Non-pigmented ciliary epithelial cell (primary cell): ENCODE measurements around the gene CASKIN1.
"Not testable (repeated sequence)": the region's sequence is repeated elsewhere in the genome, so short reads cannot be mapped to it uniquely, and the experiment has no call there.

Experiments
- DNase-seq: peaks from one replicate; pipeline ENCODE4 v3.0.0-alpha.2; 2010; ENCODE audit warnings: low read depth

Gene CASKIN1

DNA sequence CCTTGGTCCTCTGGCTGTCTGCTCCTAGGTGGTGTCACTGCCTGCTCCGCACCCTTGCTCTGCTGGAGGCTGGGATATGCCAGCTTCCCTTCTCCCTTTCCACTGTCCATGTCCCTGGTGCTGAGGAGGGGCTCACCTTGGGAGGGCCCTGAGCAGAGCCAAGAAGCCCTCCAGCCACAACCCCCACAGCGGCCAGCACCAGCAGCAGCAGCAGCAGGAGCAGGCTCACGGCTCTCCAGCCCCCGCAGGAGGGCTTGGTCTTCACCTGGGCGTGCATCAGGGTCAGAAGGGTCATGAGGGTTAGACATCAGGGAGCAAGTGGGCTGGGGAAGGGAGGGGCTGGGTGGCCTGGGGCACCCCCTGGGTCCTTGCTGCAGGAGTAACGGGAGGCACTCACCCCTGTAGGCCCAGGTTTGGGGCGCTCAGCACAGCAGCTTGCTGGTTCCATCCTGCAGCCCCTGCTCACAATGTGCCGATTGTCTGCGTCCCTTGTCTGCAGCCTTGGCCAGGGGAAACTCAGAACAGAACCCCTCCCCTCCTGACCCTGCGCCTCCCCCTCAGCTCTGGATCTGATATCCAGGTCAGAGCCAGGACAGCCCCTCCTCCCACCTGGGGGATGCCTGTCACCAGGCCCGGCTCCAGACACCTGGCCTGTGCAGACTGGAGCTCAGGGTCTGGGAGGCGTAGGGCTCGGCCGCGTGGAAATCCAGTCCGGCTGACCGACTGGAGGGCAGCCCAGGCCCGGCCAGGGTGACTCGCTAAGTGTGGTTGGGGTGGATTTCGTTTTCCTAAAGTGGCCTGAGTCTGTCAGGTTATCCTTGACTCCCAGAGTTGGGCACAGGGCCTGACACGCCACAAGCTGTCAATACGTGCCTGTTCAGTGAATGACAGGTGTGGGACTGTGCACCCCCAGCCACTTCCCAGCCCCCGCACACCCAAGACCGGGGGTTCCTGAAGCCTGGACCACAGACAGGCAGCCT lies 14.3 kb upstream of the CASKIN1 start, which contains the start of gene BRICD5:
Gene BRICD5, minus strand, starts transcription at position 478 of the 980 bp plus-strand sequence. Its CDS starts 30 bp downstream, at position 448.
- no peak for DNase-seq

DNA sequence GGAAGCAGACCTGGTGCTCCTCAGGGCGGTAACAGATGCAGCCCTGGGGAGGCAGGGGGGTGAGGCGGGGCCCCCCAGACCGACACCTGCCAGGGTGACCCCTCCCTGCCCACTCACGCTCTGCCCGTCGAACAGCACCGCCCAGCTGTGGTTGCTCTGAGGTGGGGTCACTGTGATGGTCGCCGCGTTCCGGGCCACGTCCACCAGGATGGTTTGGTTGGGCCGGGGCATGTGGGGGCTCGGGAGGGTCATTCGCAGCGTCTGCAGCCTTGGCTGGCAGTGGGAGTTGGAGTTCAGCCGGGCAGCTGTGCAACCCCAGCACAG lies 13.6 kb upstream of the CASKIN1 start:
- DNase-seq = no peak

DNA sequence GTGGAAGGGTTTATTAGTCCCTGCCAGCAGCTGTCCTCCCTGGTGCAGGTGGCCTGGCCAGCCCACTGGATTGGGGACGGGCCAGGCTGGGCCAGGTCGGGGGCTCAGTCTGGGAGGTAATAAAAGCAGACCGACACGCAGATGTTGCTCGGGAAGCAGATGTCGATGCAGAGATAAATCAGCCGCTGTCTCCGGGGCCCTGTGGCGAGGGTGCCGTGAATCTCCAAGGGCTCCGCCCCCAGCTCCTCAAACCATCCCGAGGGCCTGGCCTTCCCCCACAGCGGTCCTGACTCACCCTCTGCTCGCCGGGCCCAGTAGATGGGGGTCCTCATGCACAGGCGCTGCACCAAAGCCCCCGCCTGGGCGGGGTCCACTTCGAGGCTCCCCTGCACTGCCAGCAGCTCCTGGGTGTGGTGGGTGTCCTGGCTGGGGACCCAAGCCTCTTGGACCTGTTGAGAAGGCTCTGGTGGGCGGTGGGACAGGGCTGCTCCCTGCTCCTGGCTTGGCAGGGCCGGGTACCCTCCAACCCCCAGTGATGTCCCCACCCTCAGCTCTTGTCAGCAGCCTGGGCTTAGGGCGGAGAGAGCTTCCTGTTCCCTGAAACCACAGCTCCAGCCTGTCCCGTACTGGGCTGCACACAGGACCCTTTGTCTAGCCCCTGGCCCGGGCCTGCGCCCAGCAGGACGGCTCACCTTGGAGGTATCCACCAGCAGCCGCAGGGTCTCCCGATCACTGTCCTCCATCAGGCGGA lies 13.0 kb upstream of the CASKIN1 start:
- no peak for DNase-seq

DNA sequence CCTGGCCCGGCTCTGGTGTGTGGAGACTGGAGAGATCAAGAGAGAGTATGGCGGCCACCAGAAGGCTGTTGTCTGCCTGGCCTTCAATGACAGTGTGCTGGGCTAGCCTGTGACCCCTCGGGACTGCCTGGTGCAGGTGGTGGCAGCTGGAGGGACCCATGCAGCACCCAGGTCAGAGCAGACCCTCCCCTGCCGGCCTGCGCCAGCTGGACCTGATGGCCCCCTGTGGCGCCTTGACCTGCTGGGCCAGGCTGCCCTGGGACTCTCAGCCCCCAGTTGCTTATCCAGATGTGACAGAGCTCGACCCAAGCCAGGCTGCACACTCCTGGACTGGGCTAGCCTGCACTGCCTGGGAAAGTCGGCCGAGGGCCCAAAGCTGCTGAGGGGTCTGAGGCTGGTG lies 12.4 kb upstream of the CASKIN1 start:
- no peak for DNase-seq

DNA sequence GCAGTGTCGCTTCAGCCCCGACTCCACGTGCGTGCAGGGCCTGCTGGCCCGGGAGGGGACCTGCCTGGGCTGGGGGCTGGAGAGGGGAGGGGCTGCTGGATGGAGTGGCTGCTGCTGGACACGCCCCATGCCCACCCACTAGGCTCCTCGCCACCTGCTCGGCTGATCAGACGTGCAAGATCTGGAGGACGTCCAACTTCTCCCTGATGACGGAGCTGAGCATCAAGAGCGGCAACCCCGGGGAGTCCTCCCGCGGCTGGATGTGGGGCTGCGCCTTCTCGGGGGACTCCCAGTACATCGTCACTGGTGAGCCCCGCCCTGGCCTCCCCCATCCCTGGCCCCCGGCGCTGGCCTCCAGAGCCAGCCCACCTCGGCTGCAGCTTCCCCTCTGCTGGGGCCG lies 11.9 kb upstream of the CASKIN1 start:
- DNase-seq = no peak

DNA sequence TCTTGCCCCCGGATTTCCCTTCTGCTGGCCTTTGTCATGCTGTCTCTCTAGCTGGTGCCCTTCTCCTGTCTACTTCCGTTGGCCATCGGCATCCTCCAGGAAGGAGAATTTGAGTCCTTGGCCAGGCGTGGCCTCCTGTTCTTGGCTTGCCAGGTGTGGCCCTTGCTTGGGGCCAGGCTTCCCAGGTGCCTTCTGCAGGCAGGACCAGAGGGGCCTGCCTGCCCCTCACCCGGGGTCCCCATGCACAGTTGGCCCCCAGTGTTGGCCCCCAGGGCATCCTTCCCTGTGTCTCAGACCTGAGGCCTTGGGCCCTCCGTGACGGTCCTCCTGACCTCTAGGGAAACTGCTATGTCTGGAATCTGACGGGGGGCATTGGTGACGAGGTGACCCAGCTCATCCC lies 11.5 kb upstream of the CASKIN1 start:
- DNase-seq = no peak

DNA sequence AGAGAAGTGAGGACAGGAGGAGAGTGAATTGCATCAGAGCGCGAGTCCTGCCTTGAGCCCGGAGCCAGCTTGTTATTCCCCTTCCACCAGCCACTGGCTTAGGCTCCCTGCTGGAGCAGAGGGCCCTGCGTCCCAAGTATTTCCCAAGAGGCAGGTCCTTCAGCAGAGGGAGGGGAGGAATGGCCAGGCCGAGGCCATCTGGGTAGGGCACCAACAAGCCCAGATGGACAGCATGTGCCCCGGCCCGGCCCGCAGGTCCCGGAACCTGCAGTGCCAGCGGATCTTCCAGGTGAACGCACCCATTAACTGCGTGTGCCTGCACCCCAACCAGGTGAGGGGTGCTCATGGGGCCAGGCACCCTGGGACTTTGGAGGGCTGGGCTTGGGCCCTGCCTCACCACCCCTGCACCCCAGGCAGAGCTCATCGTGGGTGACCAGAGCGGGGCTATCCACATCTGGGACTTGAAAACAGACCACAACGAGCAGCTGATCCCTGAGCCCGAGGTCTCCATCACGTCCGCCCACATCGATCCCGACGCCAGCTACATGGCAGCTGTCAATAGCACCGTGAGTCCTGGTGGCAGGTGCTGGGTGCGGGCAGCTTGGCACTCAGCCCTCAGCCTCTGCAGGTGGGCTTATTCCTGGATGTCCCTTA lies 10.5 kb upstream of the CASKIN1 start:
- DNase-seq = no peak

DNA sequence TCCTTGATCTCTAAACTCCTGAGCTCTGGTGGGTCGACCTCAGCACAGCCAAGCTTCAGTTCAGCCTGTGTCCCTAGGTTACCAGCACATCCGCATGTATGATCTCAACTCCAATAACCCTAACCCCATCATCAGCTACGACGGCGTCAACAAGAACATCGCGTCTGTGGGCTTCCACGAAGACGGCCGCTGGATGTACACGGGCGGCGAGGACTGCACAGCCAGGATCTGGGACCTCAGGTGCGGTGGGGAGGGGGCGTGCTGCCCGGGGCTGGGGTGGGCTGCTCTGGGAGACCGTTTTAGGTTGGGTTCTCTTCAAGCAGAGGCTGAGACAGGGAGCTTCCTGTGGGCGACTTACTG lies 10.0 kb upstream of the CASKIN1 start:
- no peak for DNase-seq

DNA sequence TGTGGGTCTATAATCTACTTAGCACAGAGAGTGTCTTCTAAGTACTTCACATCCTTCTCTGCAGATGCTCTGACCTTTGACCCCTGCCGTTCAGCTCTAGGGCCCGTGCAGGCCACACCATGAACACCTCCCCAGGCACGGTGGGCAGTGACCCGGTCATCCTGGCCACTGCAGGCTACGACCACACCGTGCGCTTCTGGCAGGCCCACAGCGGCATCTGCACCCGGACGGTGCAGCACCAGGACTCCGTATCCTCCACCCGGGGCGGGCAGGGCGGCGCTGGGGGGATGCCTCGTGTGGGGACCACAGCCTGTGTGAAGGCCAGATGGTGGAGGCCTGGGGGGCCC lies 9.5 kb upstream of the CASKIN1 start:
- no peak for DNase-seq

DNA sequence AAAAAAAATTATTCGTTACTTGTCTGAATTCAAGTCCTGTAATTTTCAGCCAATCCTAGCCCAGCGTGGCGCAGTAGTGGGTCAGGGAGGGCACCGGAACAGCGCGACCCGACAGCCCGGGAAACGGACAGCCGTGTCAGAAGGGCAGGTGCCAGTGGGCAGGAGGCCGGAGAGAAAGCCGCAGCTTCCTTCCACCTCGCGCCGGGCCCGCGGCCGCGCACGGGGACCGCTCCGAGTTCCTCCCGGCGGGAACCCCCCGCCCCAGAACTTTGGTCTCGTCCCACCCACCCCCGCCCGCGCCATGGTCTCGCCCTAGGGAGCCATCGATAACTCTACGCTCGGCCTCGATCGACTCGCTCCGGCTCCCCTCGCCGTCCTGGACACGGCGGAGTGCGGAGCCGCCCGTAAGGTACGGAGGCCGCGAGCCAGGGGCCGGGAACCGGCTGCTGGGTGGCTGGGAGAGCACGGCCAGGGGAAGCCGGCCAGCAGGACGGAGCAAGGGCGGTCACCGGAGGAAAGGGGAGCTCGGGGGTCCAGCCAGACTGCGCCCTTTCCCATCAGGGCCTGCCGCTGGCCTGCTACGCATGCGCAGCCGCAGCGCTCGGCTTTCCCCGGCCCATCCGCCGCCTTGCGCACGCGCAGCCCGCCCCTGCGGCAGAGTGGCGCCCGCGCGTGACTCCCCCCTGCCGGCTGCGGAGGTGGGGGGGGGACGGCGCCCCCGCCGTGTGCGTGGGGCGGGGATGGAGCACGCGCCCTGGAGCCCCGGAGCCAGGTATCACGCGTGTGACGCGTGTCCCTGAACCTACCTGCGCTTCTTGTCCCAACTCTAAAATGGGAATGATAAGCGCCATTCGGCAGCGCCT lies 8.9 kb upstream of the CASKIN1 start, which contains the start of gene MLST8:
Gene MLST8, plus strand, starts transcription at position 351 of the 863 bp plus-strand sequence. CDS start 632 bp downstream, outside the sequence.
- peak; percentile 43 for DNase-seq

DNA sequence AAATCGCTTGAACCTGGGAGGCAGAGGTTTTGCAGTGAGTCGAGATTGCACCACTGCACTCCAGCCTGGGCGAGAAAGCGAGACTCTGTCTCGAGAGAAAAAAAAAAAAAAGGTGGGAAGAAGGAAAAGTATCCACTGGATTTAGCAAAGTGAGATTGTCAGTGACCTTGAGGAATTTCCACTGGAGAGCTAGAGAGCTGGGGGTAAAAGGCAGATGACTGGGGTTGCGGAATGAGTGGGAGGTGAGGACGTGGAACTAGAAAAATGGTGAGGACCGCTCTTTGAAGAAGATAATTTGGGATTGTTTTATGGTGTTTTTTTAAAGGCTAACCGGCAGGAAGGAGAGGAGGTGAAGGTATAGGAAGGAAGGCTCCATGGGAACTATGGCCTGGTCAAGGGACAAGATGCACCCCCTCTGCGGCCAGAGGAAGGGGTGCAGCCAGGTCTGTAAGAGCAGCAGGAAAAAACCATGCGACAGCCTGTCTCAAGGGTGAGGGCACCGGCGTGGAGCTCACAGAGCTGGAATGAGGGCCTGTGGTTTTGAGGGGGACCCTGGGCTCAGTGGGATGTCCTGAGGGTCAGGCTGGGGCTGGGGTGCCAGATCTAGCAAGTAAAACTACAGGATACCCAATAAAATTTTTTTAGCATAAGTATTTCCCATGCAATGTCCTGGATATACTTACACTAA lies 8.2 kb upstream of the CASKIN1 start:
- DNase-seq = no peak

DNA sequence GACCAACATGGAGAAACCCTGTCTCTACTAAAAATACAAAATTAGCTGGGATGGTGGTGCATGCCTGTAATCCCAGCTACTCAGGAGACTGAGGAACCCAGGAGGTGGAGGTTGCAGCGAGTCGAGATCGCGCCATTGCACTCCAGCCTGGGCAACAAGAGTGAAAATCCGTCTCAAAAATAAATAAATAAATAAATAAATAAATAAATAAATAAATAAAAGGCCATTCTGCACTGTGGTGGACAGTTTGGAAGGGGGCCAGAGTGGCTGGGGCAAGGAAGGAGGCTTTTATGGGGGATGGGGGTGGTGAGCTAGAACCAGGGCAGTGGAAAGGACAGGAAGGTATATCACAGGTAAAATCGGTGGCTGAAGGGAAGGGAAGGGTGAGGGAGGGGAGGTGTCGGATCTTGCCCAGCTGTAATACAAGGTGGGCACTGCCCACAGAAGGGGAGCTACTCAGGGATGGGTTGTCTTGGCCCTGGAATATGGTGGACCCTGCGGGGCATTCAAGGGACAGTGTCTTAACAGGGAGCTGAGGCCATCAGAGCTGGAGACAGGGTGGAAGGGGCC lies 6.8 kb upstream of the CASKIN1 start:
- DNase-seq = not testable (repeated sequence)

DNA sequence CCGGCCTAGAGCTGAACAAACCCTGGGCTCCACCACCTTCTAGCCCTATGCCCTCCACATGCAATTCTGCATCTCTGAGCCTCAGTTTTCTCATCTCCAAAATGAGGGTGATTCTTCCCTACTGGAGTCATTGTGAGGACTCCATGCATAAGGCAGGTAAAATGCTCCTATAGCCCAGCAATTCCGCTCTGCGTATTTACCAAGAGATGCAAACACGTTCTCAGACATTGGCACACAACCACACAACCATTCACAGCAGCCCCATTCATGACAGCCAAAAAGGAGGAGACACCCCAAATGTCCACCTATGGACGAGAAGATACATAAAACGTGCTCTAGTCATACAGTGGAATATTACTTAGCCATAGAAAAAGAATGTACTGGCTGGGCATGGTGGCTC lies 3.9 kb upstream of the CASKIN1 start:
- no peak for DNase-seq

DNA sequence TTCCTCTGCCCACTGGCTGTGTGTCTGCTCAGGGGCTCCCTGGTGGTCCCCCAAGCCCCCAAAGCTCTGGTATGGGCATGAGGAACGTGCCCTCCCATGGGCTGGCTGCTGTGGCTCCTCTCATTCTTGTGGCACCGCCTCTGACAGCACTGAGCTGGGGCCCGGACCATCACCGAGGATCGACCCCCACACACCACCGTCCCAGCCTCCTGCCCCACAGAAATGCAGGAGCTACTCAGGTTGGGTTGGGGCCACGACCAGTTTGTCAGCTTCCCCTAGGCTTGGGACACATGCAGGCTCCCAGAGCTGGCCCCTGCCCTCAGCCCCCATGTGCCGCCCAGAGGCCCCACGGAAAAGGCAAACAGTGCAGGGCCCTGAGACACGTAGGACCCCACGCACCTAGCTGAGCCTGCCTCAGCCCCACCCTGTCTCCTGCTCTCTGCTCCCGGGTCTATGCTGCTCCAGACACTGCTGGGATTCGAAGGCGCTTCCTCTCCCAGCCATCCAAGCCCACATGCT lies 3.3 kb upstream of the CASKIN1 start:
- DNase-seq = no peak

DNA sequence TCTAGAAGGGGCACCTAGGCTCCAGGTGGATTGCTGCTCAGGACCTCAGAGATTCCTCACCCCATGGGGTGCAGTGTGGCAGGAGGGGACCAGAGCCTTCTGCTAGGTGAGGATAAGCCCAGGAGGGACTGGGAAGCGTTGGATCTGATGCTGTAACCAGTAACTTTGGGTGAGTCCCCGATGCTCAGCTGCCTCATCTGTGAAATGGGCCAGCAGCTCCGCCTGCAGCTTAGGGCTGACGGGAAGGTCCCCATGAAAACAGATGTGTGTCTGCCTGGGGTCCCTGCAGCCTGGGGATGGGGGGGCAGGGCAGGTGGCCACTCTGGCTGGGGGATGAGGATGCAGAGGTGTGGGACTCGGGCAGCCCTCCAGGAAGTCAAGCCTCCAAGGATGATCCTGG lies 2.7 kb upstream of the CASKIN1 start:
- no peak for DNase-seq

DNA sequence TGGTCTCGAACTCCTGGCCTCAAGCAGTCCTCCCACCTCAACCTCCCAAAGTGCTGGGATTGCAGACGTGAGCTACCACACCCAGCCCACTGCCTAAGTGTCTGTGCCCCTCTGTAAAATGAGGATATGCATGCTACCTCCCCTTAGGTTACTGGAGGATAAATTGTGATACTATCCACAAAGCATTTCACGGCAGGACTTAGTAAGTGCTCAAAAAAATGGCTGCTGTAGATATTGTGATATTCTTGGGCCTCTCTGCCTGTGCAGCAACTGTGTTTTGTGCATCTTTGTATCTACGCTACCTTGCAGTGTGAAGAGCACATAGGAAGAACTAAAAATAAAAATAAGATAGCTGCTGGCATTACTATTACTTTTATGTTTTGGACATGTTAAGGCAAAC lies 1.9 kb upstream of the CASKIN1 start:
- no peak for DNase-seq

DNA sequence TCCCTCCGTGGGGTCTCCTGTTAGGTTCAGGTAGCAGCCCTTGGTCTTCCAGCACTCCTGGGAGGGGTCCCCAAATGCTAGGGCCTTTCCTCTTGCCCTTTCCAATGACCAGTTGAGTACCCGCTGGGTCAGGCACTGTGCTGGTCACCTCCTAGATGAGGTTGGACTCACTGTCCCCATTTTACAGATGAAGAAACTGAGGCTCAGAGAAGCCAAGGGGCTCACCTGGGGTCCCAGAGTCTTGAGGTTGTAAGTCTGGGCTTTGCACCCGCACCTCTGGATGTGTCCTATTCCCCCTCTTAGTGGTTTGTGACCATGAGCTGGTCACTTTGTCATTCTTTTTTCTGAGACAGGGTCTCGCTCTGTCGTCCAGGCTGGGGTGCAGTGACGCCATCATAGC lies 1.4 kb upstream of the CASKIN1 start:
- no peak for DNase-seq

DNA sequence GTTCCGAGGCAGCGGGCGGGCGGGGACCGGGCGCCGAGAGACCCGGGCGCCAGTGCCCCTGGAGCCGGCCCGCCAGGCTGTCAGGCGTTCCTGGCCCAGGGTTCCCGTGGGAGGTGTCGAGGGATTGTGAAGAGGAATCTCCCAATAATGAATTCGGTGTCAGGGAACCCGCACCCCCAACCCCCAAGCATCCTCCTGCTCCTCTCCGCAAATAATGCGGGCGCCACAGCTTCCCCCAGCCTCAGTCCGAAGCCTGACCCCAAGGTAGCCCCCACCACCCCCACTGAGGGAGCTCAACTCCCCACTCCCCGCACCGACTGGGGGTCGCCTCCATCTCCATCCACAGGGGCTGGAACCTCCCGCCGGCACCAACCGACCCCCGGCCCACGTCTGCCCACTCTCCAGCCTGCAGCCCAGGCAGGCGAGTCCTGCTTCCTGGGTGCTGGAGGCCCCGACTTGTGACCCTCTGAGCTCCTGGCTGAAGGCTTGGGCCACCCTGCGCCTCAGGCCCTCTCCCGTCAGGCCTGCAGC lies 641 bp upstream of the CASKIN1 start:
- DNase-seq = no peak

DNA sequence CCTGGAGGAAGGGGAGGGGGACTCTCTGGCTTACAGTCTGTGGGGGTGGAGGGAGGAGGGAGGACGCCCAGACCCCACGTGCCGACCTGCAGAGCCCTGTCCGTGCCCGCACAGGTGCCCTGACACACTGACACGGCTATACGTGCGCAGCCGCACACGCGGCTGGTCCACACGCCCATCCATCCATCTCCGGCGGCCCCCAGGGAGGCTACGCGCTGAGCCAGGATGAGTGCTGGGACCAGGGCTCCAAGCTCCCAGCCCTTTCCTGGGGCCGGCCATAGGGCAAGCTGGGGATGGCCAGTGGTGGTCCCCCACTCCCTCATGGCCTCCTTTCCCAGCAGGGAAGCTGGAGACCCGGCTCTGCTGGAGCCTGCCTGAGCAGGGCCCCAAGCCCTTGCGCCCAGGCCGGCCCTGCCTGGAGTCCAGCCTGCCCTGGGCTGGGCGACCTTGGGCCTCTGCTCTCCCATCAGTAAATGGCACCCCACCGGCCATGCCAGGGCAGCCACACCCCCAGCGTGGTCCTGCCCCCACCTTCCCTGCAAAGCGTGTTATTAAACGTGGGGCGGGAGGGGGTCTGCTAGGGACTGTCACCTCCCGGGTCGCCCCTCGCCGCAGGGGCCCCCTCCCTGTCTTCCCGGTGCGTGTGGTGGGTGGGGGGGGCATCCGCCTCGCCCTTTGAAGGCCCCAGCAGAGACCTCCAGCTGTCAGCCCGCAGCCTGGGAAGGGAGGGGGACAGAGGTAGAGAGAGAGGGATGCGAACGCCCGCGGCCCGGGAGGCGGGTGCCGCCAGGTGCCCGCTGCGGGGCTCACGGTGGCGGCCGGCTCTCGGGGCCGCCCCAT lies 863 bp downstream of the CASKIN1 start:
- no peak for DNase-seq
